ENCODE results near the gene SRF.

GRCh38 chr6:43146261-43146660 is 24.8 kb upstream of the SRF start:
- TF ChIP-seq CTCF (conservative IDR thresholded peaks at IDR 0.05; ENCODE audit: low read depth, low read length) (no peak), EZH2phosphoT487 (IDR thresholded peaks at IDR 0.05; ENCODE audit: borderline replicate concordance, low read length) (no peak)

Measured in PC-3 (cell line).